ENCODE data around the gene IL33.

DNA sequence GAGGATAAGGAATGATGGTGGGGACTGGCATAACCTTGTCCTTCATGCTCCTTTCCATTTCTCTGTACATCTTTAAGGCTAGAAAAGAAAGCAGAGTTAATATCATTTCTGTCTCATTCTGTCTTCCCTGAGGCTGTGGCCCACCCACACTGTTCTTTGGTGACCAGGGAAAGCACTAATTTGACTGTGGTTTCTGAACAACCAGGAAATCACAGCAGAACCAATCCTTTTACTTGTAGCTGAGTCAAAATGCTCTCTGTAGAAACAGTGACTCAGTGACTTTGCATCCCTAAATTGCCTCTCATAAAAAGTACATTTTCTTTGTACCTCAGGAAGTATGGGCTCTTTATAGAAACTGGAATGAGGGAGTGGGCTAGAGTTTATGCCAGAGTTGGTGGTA lies 28.1 kb downstream of the IL33 start:
- TF ChIP-seq, protein P1, sequence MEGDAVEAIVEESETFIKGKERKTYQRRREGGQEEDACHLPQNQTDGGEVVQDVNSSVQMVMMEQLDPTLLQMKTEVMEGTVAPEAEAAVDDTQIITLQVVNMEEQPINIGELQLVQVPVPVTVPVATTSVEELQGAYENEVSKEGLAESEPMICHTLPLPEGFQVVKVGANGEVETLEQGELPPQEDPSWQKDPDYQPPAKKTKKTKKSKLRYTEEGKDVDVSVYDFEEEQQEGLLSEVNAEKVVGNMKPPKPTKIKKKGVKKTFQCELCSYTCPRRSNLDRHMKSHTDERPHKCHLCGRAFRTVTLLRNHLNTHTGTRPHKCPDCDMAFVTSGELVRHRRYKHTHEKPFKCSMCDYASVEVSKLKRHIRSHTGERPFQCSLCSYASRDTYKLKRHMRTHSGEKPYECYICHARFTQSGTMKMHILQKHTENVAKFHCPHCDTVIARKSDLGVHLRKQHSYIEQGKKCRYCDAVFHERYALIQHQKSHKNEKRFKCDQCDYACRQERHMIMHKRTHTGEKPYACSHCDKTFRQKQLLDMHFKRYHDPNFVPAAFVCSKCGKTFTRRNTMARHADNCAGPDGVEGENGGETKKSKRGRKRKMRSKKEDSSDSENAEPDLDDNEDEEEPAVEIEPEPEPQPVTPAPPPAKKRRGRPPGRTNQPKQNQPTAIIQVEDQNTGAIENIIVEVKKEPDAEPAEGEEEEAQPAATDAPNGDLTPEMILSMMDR (IDR thresholded peaks at IDR 0.05; ENCODE audit: insufficient read depth, low read depth, low read length), result no peak
- no peak for TF ChIP-seq EZH2 (IDR thresholded peaks at IDR 0.05; ENCODE audit: insufficient read depth, low read length)

All from astrocyte (in vitro differentiated cells and primary cell).